Trophoblast cell (in vitro differentiated cells and primary cell): ENCODE results near the gene MMD2.
"Not testable (repeated sequence)": the region's sequence is repeated elsewhere in the genome, so short reads cannot be mapped to it uniquely, and the experiment has no call there.

Source experiments
- DNase-seq, 2 donors: peaks; one replicate each; pipeline ENCODE4 v3.0.0-alpha.2; 2016
- H2AFZ ChIP-seq: 2 replicates; pipeline ENCODE4 v1.6.1; 2013; ENCODE audit warnings: low read length, moderate library complexity, mild to moderate bottlenecking; ENCODE audit not compliant: insufficient read depth, poor library complexity
- H2AK5ac ChIP-seq: 2 replicates; pipeline ENCODE4 v1.6.1; 2013; ENCODE audit warnings: mild to moderate bottlenecking, low read length
- H2BK120ac ChIP-seq: 2 replicates; pipeline ENCODE4 v1.6.1; 2013; ENCODE audit warnings: low read length, mild to moderate bottlenecking, moderate library complexity; ENCODE audit not compliant: insufficient read depth, poor library complexity
- H2BK12ac ChIP-seq: 2 replicates; pipeline ENCODE4 v1.6.1; 2013; ENCODE audit warnings: mild to moderate bottlenecking, low read length, moderate library complexity
- H2BK5ac ChIP-seq: 2 replicates; pipeline ENCODE4 v1.6.1; 2013; ENCODE audit warnings: low read length, low read depth, moderate library complexity, mild to moderate bottlenecking; ENCODE audit not compliant: poor library complexity
- H3K14ac ChIP-seq: 2 replicates; pipeline ENCODE4 v1.6.1; 2013; ENCODE audit warnings: mild to moderate bottlenecking, low read length
- H3K18ac ChIP-seq: 2 replicates; pipeline ENCODE4 v1.6.1; 2013; ENCODE audit warnings: mild to moderate bottlenecking, low read length
- H3K23ac ChIP-seq: 2 replicates; pipeline ENCODE4 v1.6.1; 2013; ENCODE audit warnings: low read length
- H3K27ac ChIP-seq: 2 replicates; pipeline ENCODE4 v1.5.1; 2013; ENCODE audit warnings: low read depth, mild to moderate bottlenecking, inconsistent platforms, low read length, moderate library complexity
- H3K27me3 ChIP-seq: 2 replicates; pipeline ENCODE4 v1.6.1; 2013; ENCODE audit warnings: inconsistent platforms, mild to moderate bottlenecking, low read length, moderate library complexity; ENCODE audit not compliant: insufficient read depth
- H3K36me3 ChIP-seq, 2 experiments: 1 replicate in 1 of 2; 2 replicates in 1 of 2; pipeline ENCODE4 v1.6.1; 2013; ENCODE audit warnings: low read length in 2 of 2, mild to moderate bottlenecking in 2 of 2, moderate library complexity in 1 of 2; ENCODE audit not compliant: insufficient read depth in 2 of 2, control insufficient read depth in 1 of 2
- H3K4ac ChIP-seq: 2 replicates; pipeline ENCODE4 v1.6.1; 2013; ENCODE audit warnings: low read depth, mild to moderate bottlenecking, low read length, moderate library complexity
- H3K4me1 ChIP-seq, 2 experiments: 1 replicate in 1 of 2; 2 replicates in 1 of 2; pipeline ENCODE4 v1.6.1; 2013; ENCODE audit warnings: low read length in 2 of 2, mild to moderate bottlenecking in 2 of 2, moderate library complexity in 1 of 2; ENCODE audit not compliant: insufficient read depth in 2 of 2, control insufficient read depth in 1 of 2
- H3K4me2 ChIP-seq: 2 replicates; pipeline ENCODE4 v1.6.1; 2013; ENCODE audit warnings: inconsistent platforms, mild to moderate bottlenecking, low read length, moderate library complexity
- H3K4me3 ChIP-seq: 2 replicates; pipeline ENCODE4 v1.5.1; 2013; ENCODE audit warnings: mild to moderate bottlenecking, low read depth, low read length, inconsistent platforms
- H3K79me1 ChIP-seq: one replicate; pipeline ENCODE4 v1.6.1; 2013; ENCODE audit warnings: low read length
- H3K79me2 ChIP-seq: 2 replicates; pipeline ENCODE4 v1.6.1; 2013; ENCODE audit warnings: low read length, mild to moderate bottlenecking; ENCODE audit not compliant: control insufficient read depth, insufficient read depth, poor library complexity
- H3K9ac ChIP-seq: 2 replicates; pipeline ENCODE4 v1.6.1; 2013; ENCODE audit warnings: mild to moderate bottlenecking, low read length
- H3K9me3 ChIP-seq: 2 replicates; pipeline ENCODE4 v1.6.1; 2013; ENCODE audit warnings: low read depth, mild to moderate bottlenecking, control low read depth, inconsistent platforms, low read length; ENCODE audit not compliant: insufficient read depth
- H4K12ac ChIP-seq: 2 replicates; pipeline ENCODE4 v1.6.1; 2013; ENCODE audit warnings: low read depth, mild to moderate bottlenecking, low read length, moderate library complexity
- H4K8ac ChIP-seq: 2 replicates; pipeline ENCODE4 v1.6.1; 2013; ENCODE audit warnings: low read depth, mild to moderate bottlenecking, low read length, moderate library complexity
- H4K91ac ChIP-seq: one replicate; pipeline ENCODE4 v1.6.1; 2013; ENCODE audit warnings: low read depth, mild to moderate bottlenecking, low read length, moderate library complexity
- WGBS: extraction: QIAGEN DNeasy Blood & Tissue Kit; methylation state at CpG from one replicate; pipeline ENCODE4 v1.1.7; 2013; ENCODE audit warnings: missing lambda C conversion rate; ENCODE audit not compliant: insufficient read length, insufficient coverage; ENCODE audit errors: extremely low coverage; 5-methylcytosine and 5-hydroxymethylcytosine counted together

Gene MMD2

DNA sequence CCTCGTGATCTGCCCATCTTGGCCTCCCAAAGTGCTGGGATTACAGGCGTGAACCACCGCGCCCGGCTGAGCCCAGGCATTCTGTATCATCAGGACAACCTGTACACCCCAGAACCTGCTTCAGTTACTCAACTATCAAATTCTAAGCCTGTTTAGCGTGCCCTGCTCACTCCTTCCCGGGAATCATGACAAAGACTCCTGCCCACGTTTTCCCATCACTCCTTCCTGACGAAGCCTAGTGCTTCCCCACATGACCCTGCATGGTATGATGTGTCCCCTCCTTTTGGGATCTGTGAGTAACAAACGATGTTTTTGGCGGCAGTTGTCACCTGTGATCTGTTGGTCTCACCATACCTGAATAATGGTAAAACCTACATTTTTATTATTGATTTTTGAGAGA lies 63.2 kb downstream of the MMD2 start:
- H4K12ac ChIP-seq = no peak overlapping the region
- no peak overlapping the region for H4K91ac ChIP-seq
- H3K18ac ChIP-seq = no peak overlapping the region
- H3K27me3 ChIP-seq = no peaks in the 10 kb centered on the region
- H3K9me3 ChIP-seq = peaks cover 4% of the 10 kb centered on the region
- no peak overlapping the region for H2AK5ac ChIP-seq
- H3K23ac ChIP-seq = no peak overlapping the region
- H3K4me3 ChIP-seq = no peak overlapping the region
- H3K4ac ChIP-seq = no peak overlapping the region
- no peak overlapping the region for H2BK12ac ChIP-seq
- H3K14ac ChIP-seq = no peak overlapping the region
- DNase-seq = no peak
- no CpG with 5 or more reads among the region's 11 CpGs for WGBS
- H3K79me2 ChIP-seq = no peaks in the 10 kb centered on the region
- H3K4me2 ChIP-seq = no peak overlapping the region
- H2BK120ac ChIP-seq = no peak overlapping the region
- H3K9ac ChIP-seq = no peak overlapping the region
- H2BK5ac ChIP-seq = no peak overlapping the region
- H3K79me1 ChIP-seq = no peaks in the 10 kb centered on the region
- no peaks in the 10 kb centered on the region for H3K4me1 ChIP-seq
- H3K36me3 ChIP-seq = no peaks in the 10 kb centered on the region
- H4K8ac ChIP-seq = no peak overlapping the region
- no peak overlapping the region for H3K27ac ChIP-seq
- no peak overlapping the region for H2AFZ ChIP-seq

DNA sequence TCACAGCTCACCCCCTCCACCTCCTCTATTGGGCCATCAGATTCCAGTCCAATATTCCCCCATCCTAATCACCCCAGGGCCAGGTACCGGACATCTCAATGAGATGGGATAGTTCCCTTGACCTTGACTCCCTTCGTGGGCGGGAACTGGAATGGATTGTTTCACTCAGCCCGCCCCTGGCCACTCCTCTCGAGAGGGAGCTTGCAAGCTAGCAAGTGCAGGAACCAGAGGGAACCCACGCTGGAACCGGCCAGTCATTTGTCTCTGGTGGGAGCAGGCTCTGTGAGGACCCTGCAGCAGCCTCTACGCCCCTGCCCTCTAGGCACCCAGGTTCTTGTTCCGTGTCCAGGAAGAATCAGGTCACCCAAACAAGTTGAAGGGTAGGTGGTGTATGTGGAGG lies 64.5 kb downstream of the MMD2 start:
- H3K4me2 ChIP-seq = no peak overlapping the region
- no peak overlapping the region for H4K91ac ChIP-seq
- H2AK5ac ChIP-seq = no peak overlapping the region
- DNase-seq = no peak
- no peak overlapping the region for H3K4ac ChIP-seq
- no peak overlapping the region for H4K8ac ChIP-seq
- H3K23ac ChIP-seq = no peak overlapping the region
- H3K4me1 ChIP-seq = no peaks in the 10 kb centered on the region
- no peaks in the 10 kb centered on the region for H3K36me3 ChIP-seq
- H2BK12ac ChIP-seq = no peak overlapping the region
- no peak overlapping the region for H4K12ac ChIP-seq
- no peaks in the 10 kb centered on the region for H3K79me1 ChIP-seq
- H3K27ac ChIP-seq = no peak overlapping the region
- H3K4me3 ChIP-seq = no peak overlapping the region
- H3K27me3 ChIP-seq = no peaks in the 10 kb centered on the region
- H3K18ac ChIP-seq = no peak overlapping the region
- H2BK5ac ChIP-seq = no peak overlapping the region
- no peak overlapping the region for H3K9ac ChIP-seq
- peaks cover 4% of the 10 kb centered on the region for H3K9me3 ChIP-seq
- H2BK120ac ChIP-seq = no peak overlapping the region
- no peaks in the 10 kb centered on the region for H3K79me2 ChIP-seq
- H2AFZ ChIP-seq = no peak overlapping the region
- WGBS = no CpG with 5 or more reads among the region's 9 CpGs
- no peak overlapping the region for H3K14ac ChIP-seq

DNA sequence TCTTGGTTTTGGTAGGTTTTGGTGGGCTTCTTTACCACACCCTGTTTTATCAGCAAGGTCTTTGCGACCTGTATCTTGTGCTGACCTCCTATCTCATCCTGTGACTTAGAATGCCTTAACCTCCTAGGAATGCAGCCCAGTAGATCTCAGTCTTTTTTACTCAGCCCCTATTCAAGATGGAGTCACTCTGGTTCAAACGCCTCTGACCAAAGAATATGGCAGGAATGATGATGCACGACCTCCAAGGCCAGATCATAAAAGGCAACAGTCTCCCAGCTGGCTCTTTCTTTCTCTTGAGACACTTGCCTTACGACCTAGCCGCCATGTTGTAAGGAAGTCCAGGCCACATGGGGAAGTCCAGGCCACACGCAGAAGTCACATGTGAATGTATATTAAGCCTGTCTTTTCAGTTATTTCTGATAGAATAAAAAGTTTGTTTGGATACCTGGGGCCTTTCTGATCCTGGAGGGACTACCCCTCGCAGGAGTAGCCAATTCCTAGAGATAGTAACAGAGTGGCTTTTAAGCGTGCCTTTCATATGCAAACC lies 65.0 kb downstream of the MMD2 start:
- no peak overlapping the region for H3K4ac ChIP-seq
- no peak overlapping the region for H4K12ac ChIP-seq
- no peak overlapping the region for H2BK120ac ChIP-seq
- H3K14ac ChIP-seq = no peak overlapping the region
- H3K9ac ChIP-seq = no peak overlapping the region
- no peak overlapping the region for H3K4me3 ChIP-seq
- no peak overlapping the region for H2BK5ac ChIP-seq
- no peaks in the 10 kb centered on the region for H3K79me1 ChIP-seq
- H2AFZ ChIP-seq = no peak overlapping the region
- no peaks in the 10 kb centered on the region for H3K27me3 ChIP-seq
- no peak overlapping the region for H2BK12ac ChIP-seq
- no peak overlapping the region for H2AK5ac ChIP-seq
- H4K91ac ChIP-seq = no peak overlapping the region
- H3K4me1 ChIP-seq = no peaks in the 10 kb centered on the region
- WGBS = no CpG with 5 or more reads among the region's 8 CpGs
- H3K18ac ChIP-seq = no peak overlapping the region
- H3K23ac ChIP-seq = no peak overlapping the region
- H3K27ac ChIP-seq = no peak overlapping the region
- H3K79me2 ChIP-seq = no peaks in the 10 kb centered on the region
- H3K36me3 ChIP-seq = no peaks in the 10 kb centered on the region
- no peak overlapping the region for H4K8ac ChIP-seq
- no peak for DNase-seq
- no peak overlapping the region for H3K4me2 ChIP-seq
- peaks cover 4% of the 10 kb centered on the region for H3K9me3 ChIP-seq

DNA sequence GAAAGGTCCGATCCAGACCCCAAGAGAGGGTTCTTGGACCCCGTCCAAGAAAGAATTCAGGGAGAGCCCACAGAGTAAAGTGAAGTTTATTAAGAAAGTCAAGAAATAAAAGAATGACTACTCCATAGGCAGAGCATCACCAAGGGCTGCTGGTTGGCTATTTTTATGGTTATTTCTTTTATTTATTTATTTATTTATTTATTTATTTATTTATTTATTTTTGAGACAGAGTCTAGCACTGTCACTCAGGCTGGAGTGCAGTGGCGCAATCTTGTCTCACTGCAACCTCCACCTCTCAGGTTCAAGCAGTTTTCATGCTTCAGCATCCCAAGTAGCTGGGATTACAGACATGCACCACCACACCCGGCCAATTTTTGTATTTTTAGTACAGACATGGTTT lies 65.8 kb downstream of the MMD2 start:
- not testable (repeated sequence) for H3K23ac ChIP-seq, H3K18ac ChIP-seq, H2BK5ac ChIP-seq, H4K8ac ChIP-seq, H3K27me3 ChIP-seq, H3K9ac ChIP-seq, H3K4me3 ChIP-seq, H4K91ac ChIP-seq, H3K14ac ChIP-seq, H2AFZ ChIP-seq, H2BK120ac ChIP-seq, H3K4ac ChIP-seq, H3K4me1 ChIP-seq, H4K12ac ChIP-seq, H2BK12ac ChIP-seq, H3K36me3 ChIP-seq, DNase-seq, H3K79me1 ChIP-seq, H3K27ac ChIP-seq, H3K79me2 ChIP-seq, H3K9me3 ChIP-seq, H2AK5ac ChIP-seq, H3K4me2 ChIP-seq
- WGBS = no CpG with 5 or more reads among the region's 4 CpGs
